Loucy (cell line): ENCODE measurements around the gene FAXDC2.

Experiments used
- CTCF ChIP-seq: fragments of 200-600 bp; sonication (generic); conservative IDR thresholded peaks from 2 replicates; pipeline ENCODE4 v1.5.1; 2014; ENCODE audit warnings: mild to moderate bottlenecking, antibody characterized with exemption, low read length
- EZH2phosphoT487 ChIP-seq: fragments of 200-600 bp; IDR thresholded peaks from 2 replicates; pipeline ENCODE4 v1.6.1; 2018; ENCODE audit warnings: antibody characterized with exemption, mild to moderate bottlenecking, moderate library complexity, borderline replicate concordance

GRCh38 chr5:154873791-154874331, 23.5 kb upstream of the FAXDC2 start:
- TF ChIP-seq CTCF (no peak), EZH2phosphoT487 (no peak)
